GM23338 (cell line): ENCODE data around the gene CHIC2. TPM values are rescaled to one million over a fixed set of nuclear protein-coding genes. Genes with fewer than 3 reads are reported as not detected.

ENCODE experiments used
- ATAC-seq: fragments of 200-7000 bp; cut with Tn5 transposase; 3 replicates; pipeline ENCODE4 v1.9.1; 2020
- DNase-seq: peaks from one replicate; pipeline ENCODE4 v3.0.0-alpha.2; 2015; ENCODE audit warnings: low spot score
- H2AFZ ChIP-seq: fragments of 200-600 bp; sonication (generic); 2 replicates; pipeline ENCODE4 v1.8.0; 2016; ENCODE audit warnings: antibody characterized with exemption, mild to moderate bottlenecking, moderate library complexity
- H3F3A ChIP-seq: fragments of 200-600 bp; sonication (generic); replicated peaks from 2 replicates; pipeline ENCODE4 v1.8.0; 2017; ENCODE audit warnings: antibody characterized with exemption, mixed run types, low read depth
- H3K27ac ChIP-seq: fragments of 200-600 bp; sonication (generic); 2 replicates; pipeline ENCODE4 v1.6.1; 2016; ENCODE audit warnings: low read depth
- H3K27me3 ChIP-seq: fragments of 200-600 bp; sonication (generic); 2 replicates; pipeline ENCODE4 v1.8.0; 2016; ENCODE audit warnings: mild to moderate bottlenecking, mixed run types, moderate library complexity; ENCODE audit not compliant: insufficient read depth
- H3K36me3 ChIP-seq: fragments of 200-600 bp; sonication (generic); 2 replicates; pipeline ENCODE4 v1.8.0; 2016; ENCODE audit warnings: mild to moderate bottlenecking; ENCODE audit not compliant: insufficient read depth
- H3K4me1 ChIP-seq: fragments of 200-600 bp; sonication (generic); 2 replicates; pipeline ENCODE4 v1.8.0; 2016; ENCODE audit warnings: mild to moderate bottlenecking, moderate library complexity; ENCODE audit not compliant: insufficient read depth
- H3K4me2 ChIP-seq: fragments of 200-600 bp; sonication (generic); 2 replicates; pipeline ENCODE4 v1.7.1; 2017; ENCODE audit warnings: mixed run types
- H3K4me3 ChIP-seq: fragments of 200-600 bp; sonication (generic); 2 replicates; pipeline ENCODE4 v1.6.1; 2016; ENCODE audit warnings: mixed run types
- H3K79me2 ChIP-seq: fragments of 200-600 bp; sonication (generic); replicated peaks from 2 replicates; pipeline ENCODE4 v1.8.0; 2017; ENCODE audit warnings: mild to moderate bottlenecking; ENCODE audit not compliant: insufficient read depth
- H3K9me2 ChIP-seq: fragments of 200-600 bp; sonication (generic); 2 replicates; pipeline ENCODE4 v1.8.0; 2017; ENCODE audit not compliant: insufficient read depth
- H4K20me1 ChIP-seq: fragments of 200-600 bp; sonication (generic); replicated peaks from 2 replicates; pipeline ENCODE4 v1.8.0; 2017; ENCODE audit warnings: mild to moderate bottlenecking; ENCODE audit not compliant: insufficient read depth
- H3K27ac Mint-ChIP-seq: 2 replicates; pipeline ENCODE4 v1.8.0; 2020; ENCODE audit warnings: inconsistent platforms, mild to moderate bottlenecking, moderate library complexity, mixed read lengths
- H3K27me3 Mint-ChIP-seq: 3 replicates; pipeline ENCODE4 v1.8.0; 2022; ENCODE audit warnings: low read depth, mild to moderate bottlenecking, moderate library complexity, mixed read lengths, inconsistent platforms; ENCODE audit not compliant: insufficient read depth, poor library complexity
- H3K36me3 Mint-ChIP-seq: 3 replicates; pipeline ENCODE4 v1.8.0; 2021; ENCODE audit warnings: low read depth, mild to moderate bottlenecking, inconsistent platforms, moderate library complexity, mixed read lengths
- H3K4me1 Mint-ChIP-seq: 3 replicates; pipeline ENCODE4 v1.8.0; 2020; ENCODE audit warnings: mild to moderate bottlenecking, inconsistent platforms, mixed read lengths
- H3K4me3 Mint-ChIP-seq: 3 replicates; pipeline ENCODE4 v1.8.0; 2021; ENCODE audit warnings: moderate library complexity, mild to moderate bottlenecking, inconsistent platforms, mixed read lengths
- H3K9me3 Mint-ChIP-seq: 3 replicates; pipeline ENCODE4 v1.8.0; 2020; ENCODE audit warnings: moderate library complexity, mild to moderate bottlenecking, inconsistent platforms, mixed read lengths
- CREB1 ChIP-seq: fragments of 250-450 bp; sonication (Bioruptor Pico); IDR thresholded peaks from 2 replicates; pipeline ENCODE4 v1.5.0; 2020; ENCODE audit warnings: low read depth, mild to moderate bottlenecking, moderate library complexity
- ETS1 ChIP-seq: IDR thresholded peaks from 2 replicates; pipeline ENCODE4 v1.6.1; 2016; ENCODE audit warnings: antibody characterized with exemption
- EZH2 ChIP-seq: fragments of 200-600 bp; sonication (generic); IDR thresholded peaks from one replicate; pipeline ENCODE4 v1.8.0; 2017; ENCODE audit warnings: antibody characterized with exemption, mild to moderate bottlenecking, low read depth; ENCODE audit not compliant: unreplicated experiment
- EZH2phosphoT487 ChIP-seq: fragments of 200-600 bp; sonication (generic); IDR thresholded peaks from one replicate; pipeline ENCODE4 v1.8.1; 2018; ENCODE audit warnings: antibody characterized with exemption; ENCODE audit not compliant: unreplicated experiment
- JUNB ChIP-seq: IDR thresholded peaks from one replicate; pipeline ENCODE4 v1.6.1; 2016; ENCODE audit warnings: antibody characterized with exemption; ENCODE audit not compliant: unreplicated experiment
- NANOG ChIP-seq: IDR thresholded peaks from 2 replicates; pipeline ENCODE4 v1.6.1; 2016; ENCODE audit warnings: antibody characterized with exemption, borderline replicate concordance
- STAT1 ChIP-seq: IDR thresholded peaks from one replicate; pipeline ENCODE4 v1.6.1; 2016; ENCODE audit warnings: antibody characterized with exemption; ENCODE audit not compliant: unreplicated experiment
- ZNF331 ChIP-seq: fragments of 250-450 bp; sonication (Bioruptor Pico); IDR thresholded peaks from 2 replicates; pipeline ENCODE4 v1.5.0; 2020; ENCODE audit warnings: low read depth, mild to moderate bottlenecking, moderate library complexity
- polyA plus RNA-seq: library from polyadenylated mRNA; unstranded; fragments of >200 nt; fragmentation: Nextera tagmentation; extraction: Ambion mirVana; gene quantifications from 2 replicates; pipeline ENCODE4 v1.2.1, GENCODE V29; 2016
- total RNA-seq: library from RNA; depleted of rRNA; stranded (reverse); fragments of >200 nt; shearing (Covaris generic); gene quantifications from 2 replicates; pipeline ENCODE4 v1.2.3, GENCODE V29; 2014

CHIC2 gene
- total and polyA plus RNA-seq, 2 experiments from 2014 or later, result 17.2 to 18.3 TPM

- Histone ChIP-seq H3K4me3 (no peak overlapping the region), H3K4me1 (no peaks in the 10 kb centered on the region), H2AFZ (no peak overlapping the region), H3K27ac (no peak overlapping the region), H3K27me3 (no peaks in the 10 kb centered on the region), H3K4me2 (no peak overlapping the region), H3F3A (no peaks in the 10 kb centered on the region), H3K9me2 (no peaks in the 10 kb centered on the region), H4K20me1 (no peaks in the 10 kb centered on the region), H3K79me2 (no peaks in the 10 kb centered on the region), H3K36me3 (no peaks in the 10 kb centered on the region)
- H3K4me3 Mint-ChIP-seq, result no peak overlapping the region
- H3K9me3 Mint-ChIP-seq, result no peaks in the 10 kb centered on the region
- H3K4me1 Mint-ChIP-seq, result no peaks in the 10 kb centered on the region; the same call in 2 of the 3 replicates
- no peak overlapping the region for H3K27ac Mint-ChIP-seq
- DNase-seq (no peak), ATAC-seq (no peak)
- TF ChIP-seq CREB1 (CRISPR knock-in tag), result no peak
- no peak for TF ChIP-seq NANOG
- H3K36me3 Mint-ChIP-seq, result no peaks in the 10 kb centered on the region
- no peaks in the 10 kb centered on the region for H3K27me3 Mint-ChIP-seq
Measured at GRCh38 chr4:53981066-53981465, 83.3 kb downstream of the CHIC2 start.

- no peaks in the 10 kb centered on the region for H3K9me2 ChIP-seq
- Mint-ChIP-seq H3K4me1 (no peaks in the 10 kb centered on the region), H3K36me3 (no peaks in the 10 kb centered on the region), H3K9me3 (no peaks in the 10 kb centered on the region), H3K27ac (no peak overlapping the region), H3K27me3 (no peaks in the 10 kb centered on the region), H3K4me3 (no peak overlapping the region)
- H3K27ac ChIP-seq, result no peak overlapping the region
- H3K79me2 ChIP-seq, result no peaks in the 10 kb centered on the region
- H4K20me1 ChIP-seq, result no peaks in the 10 kb centered on the region
- H3F3A ChIP-seq, result no peaks in the 10 kb centered on the region
- H3K4me3 ChIP-seq, result no peak overlapping the region
- H3K4me1 ChIP-seq, result no peaks in the 10 kb centered on the region
- DNase-seq (no peak), ATAC-seq (no peak)
- H3K27me3 ChIP-seq, result no peaks in the 10 kb centered on the region
- no peaks in the 10 kb centered on the region for H3K36me3 ChIP-seq
- TF ChIP-seq CREB1 (CRISPR knock-in tag) (no peak), ZNF331 (CRISPR knock-in tag) (no peak), ETS1 (no peak), EZH2phosphoT487 (no peak)
- no peak overlapping the region for H3K4me2 ChIP-seq
- H2AFZ ChIP-seq, result no peak overlapping the region
Measured at GRCh38 chr4:53974561-53974960, 89.8 kb downstream of the CHIC2 start.

GRCh38 chr4:53967986-53968385 is 96.4 kb downstream of the CHIC2 start:
- Histone ChIP-seq H4K20me1 (no peaks in the 10 kb centered on the region), H3K4me2 (no peak overlapping the region), H3K27ac (no peak overlapping the region), H3K36me3 (no peaks in the 10 kb centered on the region), H3K4me3 (no peak overlapping the region), H3K79me2 (no peaks in the 10 kb centered on the region), H3K4me1 (no peaks in the 10 kb centered on the region), H3K27me3 (no peaks in the 10 kb centered on the region), H3F3A (no peaks in the 10 kb centered on the region), H3K9me2 (no peaks in the 10 kb centered on the region), H2AFZ (no peak overlapping the region)
- no peak overlapping the region for H3K4me3 Mint-ChIP-seq
- peaks cover 8% of the 10 kb centered on the region; the same call in 1 of the 3 replicates for H3K4me1 Mint-ChIP-seq
- TF ChIP-seq EZH2phosphoT487 (no peak), JUNB (no peak), CREB1 (CRISPR knock-in tag) (no peak), ETS1 (no peak), EZH2 (no peak), STAT1 (no peak)
- H3K36me3 Mint-ChIP-seq, result no peaks in the 10 kb centered on the region
- H3K9me3 Mint-ChIP-seq, result no peaks in the 10 kb centered on the region
- no peak overlapping the region for H3K27ac Mint-ChIP-seq
- no peaks in the 10 kb centered on the region for H3K27me3 Mint-ChIP-seq
- ATAC-seq (no peak), DNase-seq (no peak)
